Mesendoderm (in vitro differentiated cells): ENCODE data around the gene ABI1.

Experiments used
- DNase-seq: peaks from one replicate; pipeline ENCODE4 v3.0.0; 2013
- H2AK5ac ChIP-seq: 2 replicates; pipeline ENCODE4 v1.6.1; 2013; ENCODE audit warnings: low read length, inconsistent platforms
- H2BK120ac ChIP-seq: 2 replicates; pipeline ENCODE4 v1.6.1; 2013; ENCODE audit warnings: low read depth, mild to moderate bottlenecking, low read length, moderate library complexity, mixed read lengths
- H2BK15ac ChIP-seq: replicated peaks from 2 replicates; pipeline ENCODE4 v1.6.1; 2013; ENCODE audit warnings: low read depth, mild to moderate bottlenecking, moderate library complexity
- H2BK5ac ChIP-seq: 2 replicates; pipeline ENCODE4 v1.6.1; 2013; ENCODE audit warnings: low read length, inconsistent platforms
- H3K18ac ChIP-seq: 2 replicates; pipeline ENCODE4 v1.6.1; 2013; ENCODE audit warnings: mild to moderate bottlenecking, low read length, mixed read lengths
- H3K23ac ChIP-seq: one replicate; pipeline ENCODE4 v1.6.1; 2013; ENCODE audit warnings: low read length
- H3K27ac ChIP-seq: 2 replicates; pipeline ENCODE4 v1.5.1; 2013; ENCODE audit warnings: low read depth, mild to moderate bottlenecking, inconsistent platforms, low read length, moderate library complexity
- H3K27me3 ChIP-seq: 2 replicates; pipeline ENCODE4 v1.6.1; 2013; ENCODE audit warnings: low read length, control low read depth, mild to moderate bottlenecking, inconsistent platforms; ENCODE audit not compliant: insufficient read depth, poor library complexity
- H3K36me3 ChIP-seq: 2 replicates; pipeline ENCODE4 v1.6.1; 2013; ENCODE audit warnings: low read length, inconsistent platforms; ENCODE audit not compliant: control insufficient read depth, insufficient read depth
- H3K4ac ChIP-seq: one replicate; pipeline ENCODE4 v1.6.1; 2013; ENCODE audit warnings: low read depth, mild to moderate bottlenecking, low read length, moderate library complexity
- H3K4me1 ChIP-seq: 2 replicates; pipeline ENCODE4 v1.6.1; 2013; ENCODE audit warnings: low read depth, low read length, inconsistent platforms; ENCODE audit not compliant: control insufficient read depth
- H3K4me2 ChIP-seq: 2 replicates; pipeline ENCODE4 v1.6.1; 2013; ENCODE audit warnings: low read length
- H3K4me3 ChIP-seq: 2 replicates; pipeline ENCODE4 v1.5.1; 2013; ENCODE audit warnings: mild to moderate bottlenecking, low read length
- H3K56ac ChIP-seq: one replicate; pipeline ENCODE4 v1.6.1; 2013; ENCODE audit warnings: low read length
- H3K79me1 ChIP-seq: 2 replicates; pipeline ENCODE4 v1.6.1; 2013; ENCODE audit warnings: low read length, inconsistent platforms
- H3K79me2 ChIP-seq: 2 replicates; pipeline ENCODE4 v1.6.1; 2013; ENCODE audit warnings: mild to moderate bottlenecking, low read length; ENCODE audit not compliant: control insufficient read depth, insufficient read depth
- H3K9ac ChIP-seq: 2 replicates; pipeline ENCODE4 v1.6.1; 2013; ENCODE audit warnings: low read length, inconsistent platforms
- H4K5ac ChIP-seq: one replicate; pipeline ENCODE4 v1.6.1; 2013; ENCODE audit warnings: low read length
- H4K8ac ChIP-seq: one replicate; pipeline ENCODE4 v1.6.1; 2013; ENCODE audit warnings: low read depth, mild to moderate bottlenecking, control low read depth, low read length, moderate library complexity
- WGBS: extraction: QIAGEN DNeasy Blood & Tissue Kit; methylation state at CpG from one replicate; pipeline ENCODE4 v1.1.7; 2013; ENCODE audit warnings: low lambda C conversion rate, missing lambda C conversion rate; ENCODE audit not compliant: insufficient coverage; ENCODE audit errors: extremely low coverage; 5-methylcytosine and 5-hydroxymethylcytosine counted together

The ABI1 gene

GRCh38 chr10:26800468-26800867 is 60.3 kb downstream of the ABI1 start:
- Histone ChIP-seq H4K8ac (no peak overlapping the region), H3K56ac (no peak overlapping the region), H3K23ac (no peak overlapping the region), H3K79me2 (peaks cover 25% of the 10 kb centered on the region), H3K27me3 (no peaks in the 10 kb centered on the region), H3K27ac (no peak overlapping the region), H3K4me2 (no peak overlapping the region), H2AK5ac (no peak overlapping the region), H3K4ac (no peak overlapping the region), H3K79me1 (peaks cover 12% of the 10 kb centered on the region), H3K36me3 (no peaks in the 10 kb centered on the region), H3K4me1 (peaks cover 12% of the 10 kb centered on the region), H3K4me3 (no peak overlapping the region), H3K18ac (no peak overlapping the region), H3K9ac (no peak overlapping the region), H4K5ac (no peak overlapping the region), H2BK15ac (no peak overlapping the region), H2BK5ac (no peak overlapping the region), H2BK120ac (no peak overlapping the region)
- no peak for DNase-seq
- no CpG with 5 or more reads among the region's 7 CpGs for WGBS

GRCh38 chr10:26799342-26799741 is 61.4 kb downstream of the ABI1 start:
- WGBS, result no CpG with 5 or more reads among the region's 4 CpGs
- Histone ChIP-seq H4K5ac (no peak overlapping the region), H3K4ac (no peak overlapping the region), H3K4me3 (no peak overlapping the region), H2BK15ac (no peak overlapping the region), H3K23ac (no peak overlapping the region), H3K27ac (no peak overlapping the region), H2BK120ac (no peak overlapping the region), H4K8ac (no peak overlapping the region), H3K4me2 (no peak overlapping the region), H3K56ac (no peak overlapping the region), H3K36me3 (no peaks in the 10 kb centered on the region), H3K27me3 (no peaks in the 10 kb centered on the region), H3K79me1 (peaks cover 12% of the 10 kb centered on the region), H3K9ac (no peak overlapping the region), H2AK5ac (no peak overlapping the region), H3K4me1 (peaks cover 9% of the 10 kb centered on the region), H3K18ac (no peak overlapping the region), H2BK5ac (no peak overlapping the region), H3K79me2 (peaks cover 23% of the 10 kb centered on the region)
- DNase-seq, result no peak

DNA sequence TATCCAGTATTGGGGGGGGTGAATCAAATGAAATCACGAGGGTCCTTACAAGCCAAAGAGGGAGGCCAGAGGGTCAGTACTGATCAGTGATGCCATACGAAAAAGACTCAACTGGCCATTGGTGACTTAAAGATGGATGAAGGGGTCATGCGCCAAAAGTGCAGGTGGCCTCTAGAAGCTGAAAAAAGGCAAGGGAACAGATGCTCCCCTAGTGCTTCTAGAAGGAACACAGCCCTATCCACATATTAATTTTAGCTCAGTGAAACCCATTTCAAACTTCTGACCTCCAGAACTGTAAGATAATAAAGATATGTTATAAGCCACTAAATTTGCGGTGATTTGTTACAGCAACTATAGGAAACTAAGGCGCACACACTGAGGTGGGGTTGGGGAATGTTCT is 62.5 kb downstream of the ABI1 start:
- Histone ChIP-seq H3K27me3 (no peaks in the 10 kb centered on the region), H3K27ac (no peak overlapping the region)
- no CpG with 5 or more reads among the region's 5 CpGs for WGBS

DNA sequence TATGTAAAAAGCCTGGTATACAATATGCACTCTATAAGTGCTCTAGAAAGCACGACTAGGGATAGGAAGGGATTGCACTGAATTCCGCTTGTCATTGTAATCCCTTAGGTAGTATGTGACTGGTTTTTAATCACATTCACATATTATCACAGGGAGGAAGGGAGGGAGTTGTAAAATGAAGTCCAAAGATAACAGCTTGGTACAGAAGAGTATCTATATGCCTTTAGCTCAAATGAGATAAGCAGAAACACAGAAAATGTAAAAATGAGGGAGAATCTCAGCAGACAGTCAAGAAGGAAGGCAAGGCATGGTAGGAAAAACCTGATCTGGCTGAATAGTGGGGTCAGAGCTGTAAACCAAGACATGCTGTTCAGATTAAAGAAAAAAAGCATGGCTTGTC is 63.4 kb downstream of the ABI1 start:
- Histone ChIP-seq H3K4ac (no peak overlapping the region), H4K8ac (no peak overlapping the region), H3K4me2 (no peak overlapping the region), H3K23ac (no peak overlapping the region), H2BK120ac (no peak overlapping the region), H2AK5ac (no peak overlapping the region), H3K9ac (no peak overlapping the region), H3K27ac (no peak overlapping the region), H3K79me2 (peaks cover 23% of the 10 kb centered on the region), H4K5ac (no peak overlapping the region), H3K4me1 (no peaks in the 10 kb centered on the region), H2BK5ac (no peak overlapping the region), H3K36me3 (no peaks in the 10 kb centered on the region), H3K79me1 (peaks cover 10% of the 10 kb centered on the region), H3K27me3 (no peaks in the 10 kb centered on the region), H2BK15ac (no peak overlapping the region), H3K18ac (no peak overlapping the region), H3K4me3 (no peak overlapping the region), H3K56ac (no peak overlapping the region)
- no peak for DNase-seq
- WGBS, result no CpG with 5 or more reads among the region's 2 CpGs

More for the DNA sequence above, 62.5 kb downstream of the ABI1 start:
- no peak overlapping the region for H2BK120ac ChIP-seq
- H3K56ac ChIP-seq, result no peak overlapping the region
- H4K5ac ChIP-seq, result no peak overlapping the region
- H3K23ac ChIP-seq, result no peak overlapping the region
- H2AK5ac ChIP-seq, result no peak overlapping the region
- no peak overlapping the region for H3K9ac ChIP-seq
- peaks cover 12% of the 10 kb centered on the region for H3K79me1 ChIP-seq
- H3K4ac ChIP-seq, result no peak overlapping the region
- H3K36me3 ChIP-seq, result no peaks in the 10 kb centered on the region
- peaks cover 23% of the 10 kb centered on the region for H3K79me2 ChIP-seq
- DNase-seq, result no peak
- no peak overlapping the region for H2BK15ac ChIP-seq
- no peak overlapping the region for H3K4me3 ChIP-seq
- no peak overlapping the region for H3K4me2 ChIP-seq
- H4K8ac ChIP-seq, result no peak overlapping the region
- H3K4me1 ChIP-seq, result peaks cover 9% of the 10 kb centered on the region
- no peak overlapping the region for H3K18ac ChIP-seq
- H2BK5ac ChIP-seq, result no peak overlapping the region

DNA sequence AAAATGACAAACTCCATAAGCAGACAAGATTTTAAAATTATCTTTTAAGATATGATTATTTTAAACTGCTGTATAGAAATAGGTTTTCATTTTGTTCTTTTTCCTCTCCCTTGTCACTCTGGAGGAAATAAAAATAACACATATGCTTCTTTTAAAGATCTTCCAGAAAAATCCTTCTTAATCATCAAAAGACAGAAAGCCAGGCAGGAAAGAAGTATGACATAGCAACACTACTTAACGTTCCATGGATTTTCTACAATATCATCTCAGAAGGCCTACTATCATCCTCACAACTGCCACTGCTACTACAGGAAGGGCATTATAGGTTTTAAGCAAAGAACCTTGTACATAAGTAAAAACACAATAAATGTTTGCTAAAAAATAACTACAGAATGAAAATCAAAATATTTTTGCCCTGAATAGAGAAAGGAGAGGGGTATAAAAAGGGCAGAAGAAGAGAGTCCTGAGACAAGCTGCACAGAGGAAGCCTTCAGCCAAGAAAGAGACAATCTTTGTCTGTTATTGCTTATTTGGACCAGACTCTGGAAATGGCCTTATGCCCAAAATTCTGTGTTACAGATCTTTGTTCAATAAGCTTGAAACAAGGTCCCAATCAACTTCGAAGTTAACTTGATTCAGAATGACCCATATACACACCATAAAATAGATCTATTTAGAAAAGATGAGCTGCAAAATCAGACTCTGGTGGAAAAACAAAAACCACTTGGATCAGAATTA is 67.8 kb downstream of the ABI1 start:
- H2BK5ac ChIP-seq, result no peak overlapping the region
- H3K9ac ChIP-seq, result no peak overlapping the region
- H2AK5ac ChIP-seq, result no peak overlapping the region
- no peak for DNase-seq
- no peaks in the 10 kb centered on the region for H3K27me3 ChIP-seq
- H2BK15ac ChIP-seq, result no peak overlapping the region
- H3K18ac ChIP-seq, result no peak overlapping the region
- no peaks in the 10 kb centered on the region for H3K4me1 ChIP-seq
- H3K79me2 ChIP-seq, result peaks cover 11% of the 10 kb centered on the region
- H3K4me3 ChIP-seq, result no peak overlapping the region
- H3K36me3 ChIP-seq, result no peaks in the 10 kb centered on the region
- no peak overlapping the region for H2BK120ac ChIP-seq
- H3K4ac ChIP-seq, result no peak overlapping the region
- no peak overlapping the region for H3K56ac ChIP-seq
- H3K79me1 ChIP-seq, result peaks cover 9% of the 10 kb centered on the region
- WGBS, result no CpG with 5 or more reads among the region's 2 CpGs
- H3K4me2 ChIP-seq, result no peak overlapping the region
- H4K5ac ChIP-seq, result no peak overlapping the region
- no peak overlapping the region for H3K27ac ChIP-seq
- H4K8ac ChIP-seq, result no peak overlapping the region
- no peak overlapping the region for H3K23ac ChIP-seq
